Liver (tissue), 3 donors: ENCODE measurements around the gene ZNF160.

Experiments
- HNF4G ChIP-seq: IDR thresholded peaks from 2 replicates; pipeline ENCODE4 v1.6.1; 2016; ENCODE audit warnings: antibody characterized with exemption
- NR2F2 ChIP-seq: IDR thresholded peaks from 2 replicates; pipeline ENCODE4 v1.6.1; 2016; ENCODE audit warnings: antibody characterized with exemption
- RAD21 ChIP-seq, 2 donors: IDR thresholded peaks; 2 replicates each; pipeline ENCODE4 v1.6.1; 2016; ENCODE audit warnings: antibody characterized with exemption in 2 of 2, mild to moderate bottlenecking in 2 of 2
- RXRA ChIP-seq, 2 donors: IDR thresholded peaks; 2 replicates each; pipeline ENCODE4 v1.6.1; 2017 to 2018; ENCODE audit warnings: antibody characterized with exemption in 2 of 2, mild to moderate bottlenecking in 1 of 2
- TAF1 ChIP-seq: conservative IDR thresholded peaks from 2 replicates; pipeline ENCODE4 v1.6.1; 2016; ENCODE audit warnings: antibody characterized with exemption, mild to moderate bottlenecking
- TF ChIP-seq, protein P1 (sequence below): IDR thresholded peaks from 2 replicates; pipeline ENCODE4 v1.6.1; 2016; ENCODE audit warnings: antibody characterized with exemption
- TF ChIP-seq, protein P2 (sequence below): fragments of 150-350 bp; IDR thresholded peaks from 2 replicates; pipeline ENCODE4 v1.5.1; 2017; ENCODE audit warnings: improper control_type of control experiment, low read depth, low read length; ENCODE audit not compliant: missing input control
- donor health status: healthy.
- donor health status: healthy.

- TF ChIP-seq NR2F2 = no peak
- TF ChIP-seq, protein P1, sequence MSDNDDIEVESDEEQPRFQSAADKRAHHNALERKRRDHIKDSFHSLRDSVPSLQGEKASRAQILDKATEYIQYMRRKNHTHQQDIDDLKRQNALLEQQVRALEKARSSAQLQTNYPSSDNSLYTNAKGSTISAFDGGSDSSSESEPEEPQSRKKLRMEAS = no peak
- TF ChIP-seq RXRA (IDR thresholded peaks at IDR 0.05) = no peak
- TF ChIP-seq, protein P2, sequence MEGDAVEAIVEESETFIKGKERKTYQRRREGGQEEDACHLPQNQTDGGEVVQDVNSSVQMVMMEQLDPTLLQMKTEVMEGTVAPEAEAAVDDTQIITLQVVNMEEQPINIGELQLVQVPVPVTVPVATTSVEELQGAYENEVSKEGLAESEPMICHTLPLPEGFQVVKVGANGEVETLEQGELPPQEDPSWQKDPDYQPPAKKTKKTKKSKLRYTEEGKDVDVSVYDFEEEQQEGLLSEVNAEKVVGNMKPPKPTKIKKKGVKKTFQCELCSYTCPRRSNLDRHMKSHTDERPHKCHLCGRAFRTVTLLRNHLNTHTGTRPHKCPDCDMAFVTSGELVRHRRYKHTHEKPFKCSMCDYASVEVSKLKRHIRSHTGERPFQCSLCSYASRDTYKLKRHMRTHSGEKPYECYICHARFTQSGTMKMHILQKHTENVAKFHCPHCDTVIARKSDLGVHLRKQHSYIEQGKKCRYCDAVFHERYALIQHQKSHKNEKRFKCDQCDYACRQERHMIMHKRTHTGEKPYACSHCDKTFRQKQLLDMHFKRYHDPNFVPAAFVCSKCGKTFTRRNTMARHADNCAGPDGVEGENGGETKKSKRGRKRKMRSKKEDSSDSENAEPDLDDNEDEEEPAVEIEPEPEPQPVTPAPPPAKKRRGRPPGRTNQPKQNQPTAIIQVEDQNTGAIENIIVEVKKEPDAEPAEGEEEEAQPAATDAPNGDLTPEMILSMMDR = no peak
- no peak for TF ChIP-seq RAD21 (IDR thresholded peaks at IDR 0.05)
- TF ChIP-seq HNF4G = no peak
- TF ChIP-seq TAF1 = no peak
Observed at GRCh38 chr19:53091413-53092254, 11.6 kb downstream of the ZNF160 start.
